Measurements from ENCODE around the gene ABTB1.

DNA sequence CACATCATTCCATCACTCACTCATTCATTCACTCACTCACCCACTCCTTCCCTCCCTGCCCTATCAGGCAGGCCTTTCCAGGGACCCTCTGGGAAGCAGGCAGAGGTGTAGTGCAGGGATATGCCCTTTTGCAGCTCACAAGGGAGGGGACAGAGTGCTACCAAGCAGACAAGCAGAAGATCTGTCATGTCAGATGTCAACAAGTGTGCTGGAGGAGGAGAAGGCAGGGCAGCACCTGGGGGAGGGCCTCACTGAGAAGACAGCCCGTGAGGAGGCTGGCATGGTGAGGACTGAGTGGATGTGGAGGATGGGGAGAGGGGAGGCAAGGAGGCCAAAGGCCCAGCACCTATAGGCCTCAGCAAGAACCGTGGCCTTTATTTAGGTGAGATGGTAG, 15.3 kb downstream of the ABTB1 start:
- TF ChIP-seq YY1 (IDR thresholded peaks at IDR 0.05; ENCODE audit: insufficient read depth, insufficient read length) (no peak), ZNF274 (IDR thresholded peaks at IDR 0.05; ENCODE audit: low read depth, low read length) (no peak)
